Astrocyte (in vitro differentiated cells and primary cell): ENCODE results near the gene CCNE1.

ENCODE experiments used
- EZH2 ChIP-seq: IDR thresholded peaks from 2 replicates; pipeline ENCODE4 v1.6.1; 2012; ENCODE audit warnings: mild to moderate bottlenecking, low read length, inconsistent platforms; ENCODE audit not compliant: insufficient read depth
- TF ChIP-seq, protein P1 (sequence below): IDR thresholded peaks from 2 replicates; pipeline ENCODE4 v1.5.1; 2011; ENCODE audit warnings: low read depth, mild to moderate bottlenecking, inconsistent platforms, low read length, moderate library complexity; ENCODE audit not compliant: insufficient read depth

GRCh38 chr19:29854033-29854432 lies 42.2 kb downstream of the CCNE1 start:
- TF ChIP-seq, protein P1, sequence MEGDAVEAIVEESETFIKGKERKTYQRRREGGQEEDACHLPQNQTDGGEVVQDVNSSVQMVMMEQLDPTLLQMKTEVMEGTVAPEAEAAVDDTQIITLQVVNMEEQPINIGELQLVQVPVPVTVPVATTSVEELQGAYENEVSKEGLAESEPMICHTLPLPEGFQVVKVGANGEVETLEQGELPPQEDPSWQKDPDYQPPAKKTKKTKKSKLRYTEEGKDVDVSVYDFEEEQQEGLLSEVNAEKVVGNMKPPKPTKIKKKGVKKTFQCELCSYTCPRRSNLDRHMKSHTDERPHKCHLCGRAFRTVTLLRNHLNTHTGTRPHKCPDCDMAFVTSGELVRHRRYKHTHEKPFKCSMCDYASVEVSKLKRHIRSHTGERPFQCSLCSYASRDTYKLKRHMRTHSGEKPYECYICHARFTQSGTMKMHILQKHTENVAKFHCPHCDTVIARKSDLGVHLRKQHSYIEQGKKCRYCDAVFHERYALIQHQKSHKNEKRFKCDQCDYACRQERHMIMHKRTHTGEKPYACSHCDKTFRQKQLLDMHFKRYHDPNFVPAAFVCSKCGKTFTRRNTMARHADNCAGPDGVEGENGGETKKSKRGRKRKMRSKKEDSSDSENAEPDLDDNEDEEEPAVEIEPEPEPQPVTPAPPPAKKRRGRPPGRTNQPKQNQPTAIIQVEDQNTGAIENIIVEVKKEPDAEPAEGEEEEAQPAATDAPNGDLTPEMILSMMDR, result no peak
- no peak for TF ChIP-seq EZH2
